ENCODE data around the gene SACS. TPM values are rescaled to one million over a fixed set of nuclear protein-coding genes. Genes with fewer than 3 reads are reported as not detected.
A peak's percentile ranks its signal among the peaks of the same experiment; 100 is the strongest.

SACS gene
- total RNA-seq, 1 experiment from 2014 or later = 11.6 TPM

GRCh38 chr13:23436680-23437079 is 3.2 kb upstream of the SACS start:
- no peak for DNase-seq
- intact Hi-C loops (cut with micrococcal nuclease; ENCODE audit: unreplicated experiment) = no loop called here
- BruUV-seq (replicated peaks) = no TSS peak
- Mint-ChIP-seq H3K36me3 (ENCODE audit: insufficient read depth, unreplicated experiment) (peaks cover 6% of the 10 kb centered on the region), H3K4me3 (ENCODE audit: low read depth, unreplicated experiment) (no peak overlapping the region), H3K9me3 (ENCODE audit: low read depth, unreplicated experiment) (no peaks in the 10 kb centered on the region), H3K4me1 (ENCODE audit: low read depth, unreplicated experiment) (no peaks in the 10 kb centered on the region), H3K27ac (ENCODE audit: unreplicated experiment) (no peak overlapping the region), H3K27me3 (ENCODE audit: unreplicated experiment) (no peaks in the 10 kb centered on the region)
- TF ChIP-seq CTCF (IDR thresholded peaks at IDR 0.05; ENCODE audit: unreplicated experiment) = no peak
- CTCF ChIA-PET = no interaction called here

GRCh38 chr13:23434491-23434890 is 989 bp upstream of the SACS start:
- CTCF ChIA-PET = no interaction called here
- intact Hi-C loops (cut with micrococcal nuclease; ENCODE audit: unreplicated experiment) = no loop called here

GRCh38 chr13:23432626-23433025 is 876 bp downstream of the SACS start:
- Mint-ChIP-seq H3K27ac (ENCODE audit: unreplicated experiment) (no peak overlapping the region), H3K4me3 (ENCODE audit: low read depth, unreplicated experiment) (peak overlapping the region; percentile 80), H3K9me3 (ENCODE audit: low read depth, unreplicated experiment) (no peaks in the 10 kb centered on the region), H3K4me1 (ENCODE audit: low read depth, unreplicated experiment) (peaks cover 6% of the 10 kb centered on the region), H3K36me3 (ENCODE audit: insufficient read depth, unreplicated experiment) (peaks cover 6% of the 10 kb centered on the region), H3K27me3 (ENCODE audit: unreplicated experiment) (no peaks in the 10 kb centered on the region)
- no peak for TF ChIP-seq CTCF (IDR thresholded peaks at IDR 0.05; ENCODE audit: unreplicated experiment)
- BruUV-seq (replicated peaks) = no TSS peak
- no peak for DNase-seq
- CTCF ChIA-PET = no interaction called here
- intact Hi-C loops (cut with micrococcal nuclease; ENCODE audit: unreplicated experiment) = no loop called here

More at GRCh38 chr13:23434491-23434890, 989 bp upstream of the SACS start:
- no peaks in the 10 kb centered on the region for H3K27me3 Mint-ChIP-seq (ENCODE audit: unreplicated experiment)
- H3K27ac Mint-ChIP-seq (ENCODE audit: unreplicated experiment) = no peak overlapping the region
- BruUV-seq (replicated peaks) = no TSS peak
- DNase-seq = no peak
- no peaks in the 10 kb centered on the region for H3K4me1 Mint-ChIP-seq (ENCODE audit: low read depth, unreplicated experiment)
- peaks cover 6% of the 10 kb centered on the region for H3K36me3 Mint-ChIP-seq (ENCODE audit: insufficient read depth, unreplicated experiment)
- TF ChIP-seq CTCF (IDR thresholded peaks at IDR 0.05; ENCODE audit: unreplicated experiment) = no peak
- H3K4me3 Mint-ChIP-seq (ENCODE audit: low read depth, unreplicated experiment) = no peak overlapping the region
- H3K9me3 Mint-ChIP-seq (ENCODE audit: low read depth, unreplicated experiment) = no peaks in the 10 kb centered on the region

GRCh38 chr13:23430664-23431063 is 2.8 kb downstream of the SACS start:
- Mint-ChIP-seq H3K9me3 (ENCODE audit: low read depth, unreplicated experiment) (no peaks in the 10 kb centered on the region), H3K27me3 (ENCODE audit: unreplicated experiment) (no peaks in the 10 kb centered on the region), H3K4me1 (ENCODE audit: low read depth, unreplicated experiment) (peaks cover 13% of the 10 kb centered on the region), H3K4me3 (ENCODE audit: low read depth, unreplicated experiment) (no peak overlapping the region), H3K27ac (ENCODE audit: unreplicated experiment) (no peak overlapping the region), H3K36me3 (ENCODE audit: insufficient read depth, unreplicated experiment) (peaks cover 6% of the 10 kb centered on the region)
- TF ChIP-seq CTCF (IDR thresholded peaks at IDR 0.05; ENCODE audit: unreplicated experiment) = no peak
- CTCF ChIA-PET = interaction anchor here (0.6 to 0.7 kb wide), 2 partner anchors 358 to 629 kb away, joined by 3 to 4 read pairs; no protein-coding TSS in a partner anchor
- BruUV-seq (replicated peaks) = no TSS peak
- intact Hi-C loops (cut with micrococcal nuclease; ENCODE audit: unreplicated experiment) = no loop called here
- DNase-seq = no peak
